Adrenal gland (tissue), 5 donors: Measurements from ENCODE around the gene MAGI2.

Source experiments
- POLR2A ChIP-seq, 2 donors: fragments of 450-650 bp; IDR thresholded peaks; one replicate each; pipeline ENCODE4 v1.6.1; 2017; ENCODE audit warnings: antibody characterized with exemption in 2 of 2, mild to moderate bottlenecking in 2 of 2, moderate library complexity in 1 of 2
- TF ChIP-seq, protein P1 (sequence below), 6 experiments: fragments of 450-650 bp in 4 of 6; fragments of 200-600 bp in 2 of 6; sonication (generic) in 1 of 6; IDR thresholded peaks; 1 replicate in 5 of 6; 2 replicates in 1 of 6; pipeline versions ENCODE4 v1.5.1 to v1.8.0; 2016 to 2021; ENCODE audit warnings: antibody characterized with exemption in 6 of 6, mild to moderate bottlenecking in 2 of 6, moderate library complexity in 1 of 6
- donor health status: DM: no; HTN: no; CAD: no.

DNA sequence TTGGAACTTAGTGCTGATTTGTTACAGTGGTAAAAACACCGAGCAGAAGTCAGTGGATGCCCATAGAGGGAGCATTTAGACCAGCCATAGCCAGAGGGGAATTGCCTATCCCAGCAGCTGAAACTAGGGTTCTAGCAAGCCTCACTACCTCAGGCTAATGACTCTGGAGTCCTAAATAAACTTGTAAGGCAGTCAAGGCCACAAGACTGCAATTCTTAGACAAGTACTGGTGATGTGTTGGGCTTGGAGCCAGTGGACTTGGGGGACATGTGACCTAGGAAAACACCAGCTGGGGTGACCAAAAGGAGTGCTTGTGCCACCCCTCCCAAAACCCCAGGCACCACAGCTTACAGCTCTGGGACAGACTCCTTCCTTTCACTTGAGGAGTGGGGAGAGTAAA, 209.0 kb downstream of the MAGI2 start:
- TF ChIP-seq POLR2A (IDR thresholded peaks at IDR 0.05) = no peak
- TF ChIP-seq, protein P1, sequence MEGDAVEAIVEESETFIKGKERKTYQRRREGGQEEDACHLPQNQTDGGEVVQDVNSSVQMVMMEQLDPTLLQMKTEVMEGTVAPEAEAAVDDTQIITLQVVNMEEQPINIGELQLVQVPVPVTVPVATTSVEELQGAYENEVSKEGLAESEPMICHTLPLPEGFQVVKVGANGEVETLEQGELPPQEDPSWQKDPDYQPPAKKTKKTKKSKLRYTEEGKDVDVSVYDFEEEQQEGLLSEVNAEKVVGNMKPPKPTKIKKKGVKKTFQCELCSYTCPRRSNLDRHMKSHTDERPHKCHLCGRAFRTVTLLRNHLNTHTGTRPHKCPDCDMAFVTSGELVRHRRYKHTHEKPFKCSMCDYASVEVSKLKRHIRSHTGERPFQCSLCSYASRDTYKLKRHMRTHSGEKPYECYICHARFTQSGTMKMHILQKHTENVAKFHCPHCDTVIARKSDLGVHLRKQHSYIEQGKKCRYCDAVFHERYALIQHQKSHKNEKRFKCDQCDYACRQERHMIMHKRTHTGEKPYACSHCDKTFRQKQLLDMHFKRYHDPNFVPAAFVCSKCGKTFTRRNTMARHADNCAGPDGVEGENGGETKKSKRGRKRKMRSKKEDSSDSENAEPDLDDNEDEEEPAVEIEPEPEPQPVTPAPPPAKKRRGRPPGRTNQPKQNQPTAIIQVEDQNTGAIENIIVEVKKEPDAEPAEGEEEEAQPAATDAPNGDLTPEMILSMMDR (IDR thresholded peaks at IDR 0.05) = no peak
